Pulmonary artery endothelial cell (primary cell): ENCODE data around the gene ZNF644. TPM values are rescaled to one million over a fixed set of nuclear protein-coding genes. Genes with fewer than 3 reads are reported as not detected.
"Not testable (repeated sequence)": the region's sequence is repeated elsewhere in the genome, so short reads cannot be mapped to it uniquely, and the experiment has no call there.

Experiments used
- DNase-seq: peaks from one replicate; pipeline ENCODE4 v3.0.0-alpha.2; 2011; ENCODE audit warnings: low read depth, low spot score
- total RNA-seq: library from RNA; depleted of rRNA; stranded (reverse); fragments of >200 nt; gene quantifications from 2 replicates; pipeline ENCODE4 v1.2.3, GENCODE V29; 2014

The ZNF644 gene
- total RNA-seq, 1 donor from 2014 or later = 47.5 TPM

- not testable (repeated sequence) for DNase-seq
Measured at GRCh38 chr1:90928231-90928630, 93.6 kb downstream of the ZNF644 start.

DNA sequence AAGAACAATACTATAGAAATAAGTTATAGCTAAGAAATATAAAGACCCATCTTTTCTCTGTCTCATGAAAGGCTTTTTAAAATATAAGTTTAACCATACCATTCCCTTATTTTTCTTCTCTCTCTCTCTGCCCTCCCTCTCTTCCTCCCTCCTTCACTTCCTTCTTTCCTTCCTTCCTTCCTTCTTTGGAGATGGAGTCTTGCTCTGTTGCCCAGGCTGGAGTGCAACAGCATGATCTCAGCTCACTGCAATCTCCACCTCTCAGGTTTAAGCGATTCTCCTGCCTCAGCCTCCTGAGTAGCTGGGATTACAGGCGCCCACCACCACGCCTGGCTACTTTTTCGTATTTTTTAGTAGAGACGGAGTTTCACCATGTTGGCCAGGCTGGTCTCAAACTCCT is 94.2 kb downstream of the ZNF644 start:
- not testable (repeated sequence) for DNase-seq

GRCh38 chr1:90926971-90927370 is 94.9 kb downstream of the ZNF644 start:
- DNase-seq = no peak

- DNase-seq = no peak
Measured at GRCh38 chr1:90925928-90926869, 95.6 kb downstream of the ZNF644 start.

DNA sequence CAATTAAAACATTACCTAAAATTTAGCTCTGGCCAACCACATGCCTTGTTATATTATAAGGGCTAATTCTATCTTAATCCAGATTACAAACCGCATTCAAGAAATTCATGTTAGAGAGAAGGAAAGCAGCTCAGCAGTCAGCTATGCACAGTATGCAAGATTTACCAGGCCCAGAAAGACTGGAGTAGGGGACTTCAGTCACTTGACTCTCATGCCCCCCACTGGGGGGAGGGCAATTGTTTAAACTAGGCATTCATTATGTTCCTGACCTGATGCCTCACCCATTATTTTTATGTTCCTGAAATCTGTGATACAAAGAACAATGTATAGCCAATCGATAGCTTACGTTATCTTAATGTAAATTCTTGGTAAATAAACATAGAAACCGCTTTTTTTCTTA is 96.9 kb downstream of the ZNF644 start:
- DNase-seq = no peak

DNA sequence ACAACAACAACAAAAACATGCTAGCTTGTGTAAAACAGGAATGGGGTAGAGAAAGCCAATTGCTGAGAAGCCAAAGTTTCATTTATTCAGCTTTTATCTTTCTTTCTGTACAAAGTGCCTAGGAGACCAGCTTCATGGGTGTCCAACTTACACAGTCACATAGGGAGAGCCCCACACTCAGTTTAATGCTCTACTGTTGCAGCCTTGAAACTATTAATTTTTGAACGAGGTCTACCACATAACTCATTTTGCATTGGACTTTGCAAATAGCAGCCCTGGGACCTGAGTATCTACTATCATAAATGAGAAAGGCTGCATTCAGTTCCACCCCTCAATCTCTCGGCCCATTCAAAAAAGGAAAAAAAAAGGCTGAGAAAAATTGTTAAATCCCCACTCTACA is 98.8 kb downstream of the ZNF644 start:
- DNase-seq = no peak

- no peak for DNase-seq
Measured at GRCh38 chr1:90922202-90922601, 99.6 kb downstream of the ZNF644 start.

DNA sequence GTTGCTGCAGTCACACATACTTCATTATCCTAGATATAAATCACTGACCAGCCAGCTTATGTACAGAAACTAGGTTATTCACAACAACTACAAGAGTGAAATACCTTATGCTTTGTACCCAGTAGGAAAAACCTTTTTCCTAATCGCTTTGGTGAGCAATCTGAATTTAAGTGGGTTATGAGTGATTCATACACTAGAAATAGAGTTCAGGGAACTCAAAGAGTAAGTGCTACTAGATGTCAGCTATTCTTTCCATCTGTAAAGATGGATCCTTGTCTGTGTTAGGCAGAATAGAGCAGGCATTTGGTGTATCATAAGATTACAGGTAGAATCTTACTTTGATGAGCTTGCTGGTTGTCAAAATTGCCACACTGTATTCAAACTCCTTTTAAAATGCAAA is 101.9 kb downstream of the ZNF644 start:
- no peak for DNase-seq

GRCh38 chr1:90919190-90919719 is 102.6 kb downstream of the ZNF644 start:
- DNase-seq = no peak

GRCh38 chr1:90911353-90911752 is 110.5 kb downstream of the ZNF644 start:
- DNase-seq = no peak

- DNase-seq = no peak
Measured at GRCh38 chr1:90902672-90903071, 119.2 kb downstream of the ZNF644 start.

GRCh38 chr1:90899263-90899662 is 122.6 kb downstream of the ZNF644 start:
- no peak for DNase-seq

GRCh38 chr1:90893679-90894078 is 128.2 kb downstream of the ZNF644 start:
- DNase-seq = not testable (repeated sequence)

GRCh38 chr1:90892884-90893283 is 129.0 kb downstream of the ZNF644 start:
- DNase-seq = not testable (repeated sequence)

DNA sequence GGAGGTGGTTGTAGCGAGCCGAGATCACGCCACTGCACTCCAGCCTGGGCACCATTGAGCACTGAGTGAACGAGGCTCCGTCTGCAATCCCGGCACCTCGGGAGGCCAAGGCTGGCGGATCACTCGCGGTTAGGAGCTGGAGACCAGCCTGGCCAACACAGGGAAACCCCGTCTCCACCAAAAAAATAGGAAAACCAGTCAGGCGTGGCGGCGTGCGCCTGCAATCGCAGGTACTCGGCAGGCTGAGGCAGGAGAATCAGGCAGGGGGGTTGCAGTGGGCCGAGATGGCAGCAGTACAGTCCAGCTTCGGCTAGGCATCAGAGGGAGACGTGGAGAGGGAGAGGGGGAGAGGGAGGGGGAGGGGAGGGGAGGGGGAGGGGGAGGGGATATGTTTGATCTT is 129.6 kb downstream of the ZNF644 start:
- not testable (repeated sequence) for DNase-seq

- not testable (repeated sequence) for DNase-seq
Measured at GRCh38 chr1:90891756-90892155, 130.1 kb downstream of the ZNF644 start.

- DNase-seq = no peak
Measured at GRCh38 chr1:90882221-90882620, 139.6 kb downstream of the ZNF644 start.

GRCh38 chr1:90881034-90881433 is 140.8 kb downstream of the ZNF644 start:
- no peak for DNase-seq

- DNase-seq = no peak
Measured at GRCh38 chr1:90879281-90879680, 142.6 kb downstream of the ZNF644 start.

DNA sequence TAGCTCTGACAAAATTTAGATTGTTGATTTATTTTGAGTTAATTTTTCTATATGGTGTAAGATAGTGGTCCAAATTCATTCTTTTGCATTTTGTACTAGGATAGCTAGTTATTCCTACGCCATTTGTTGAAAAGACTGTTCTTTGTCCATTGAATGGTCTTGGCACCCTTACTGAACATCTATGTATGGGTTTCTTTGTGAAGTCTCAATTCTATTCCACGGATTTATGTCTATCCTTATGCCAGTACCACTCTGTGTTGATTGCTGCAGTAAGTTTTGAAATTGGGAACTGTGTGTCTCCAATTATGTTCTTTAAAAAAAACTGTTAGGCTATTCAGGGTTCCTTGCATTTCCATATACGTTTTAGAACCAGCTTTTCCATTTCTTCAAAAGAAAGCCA is 145.7 kb downstream of the ZNF644 start:
- DNase-seq = no peak
